HG02763 (cell line): Measurements from ENCODE around the gene C22orf39.

Experiments used
- ATAC-seq: cut with Tn5 transposase; IDR thresholded peaks from one replicate; pipeline ENCODE4 v1.9.1; 2021; ENCODE audit warnings: mild to moderate bottlenecking, moderate library complexity; ENCODE audit not compliant: unreplicated experiment

C22orf39 gene

DNA sequence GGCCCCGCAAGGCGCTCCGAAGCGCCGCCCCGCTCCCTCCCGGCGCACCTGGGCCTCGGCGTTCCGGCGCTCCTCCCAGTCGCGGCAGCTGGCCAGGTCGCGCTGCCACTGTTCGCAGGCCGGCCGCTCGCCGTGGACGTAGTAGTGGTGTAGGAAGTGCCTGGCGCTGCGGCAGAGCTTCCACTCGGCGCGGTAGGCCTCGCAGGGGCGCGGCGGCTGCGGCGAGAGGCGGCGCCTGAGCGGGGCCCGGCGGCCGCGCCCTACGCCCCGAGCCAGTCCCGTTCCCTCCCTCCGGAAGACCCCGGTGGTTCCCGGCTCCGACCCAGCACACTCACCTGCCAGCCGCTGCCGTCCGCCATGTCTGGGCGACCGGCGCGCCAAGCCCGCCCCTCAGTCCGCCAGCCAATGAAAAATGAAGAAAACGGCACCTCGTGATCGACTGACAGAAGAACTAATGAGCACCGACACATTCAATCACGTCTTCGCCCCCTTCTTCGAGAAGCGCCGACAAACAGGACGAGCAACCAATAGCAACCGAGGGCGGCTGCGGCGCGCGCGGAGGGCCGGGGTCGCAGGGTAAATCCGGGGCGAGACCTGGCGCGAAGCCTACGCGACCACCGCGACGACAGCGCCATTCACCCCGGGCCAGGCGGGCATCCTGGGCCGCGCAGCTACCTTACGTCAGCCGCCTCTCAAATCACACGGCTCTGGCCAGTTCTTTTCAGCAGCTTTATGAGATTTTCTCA, at the start of gene C22orf39:
Gene C22orf39, minus strand, starts transcription at position 382 of the 746 bp plus-strand sequence. Its CDS starts 23 bp downstream, at position 359.
- ATAC-seq: peak; percentile 84

GRCh38 chr22:19497245-19497644, 49.7 kb upstream of the C22orf39 start:
- ATAC-seq: no peak

GRCh38 chr22:19496324-19496630, 48.8 kb upstream of the C22orf39 start:
- no peak for ATAC-seq

DNA sequence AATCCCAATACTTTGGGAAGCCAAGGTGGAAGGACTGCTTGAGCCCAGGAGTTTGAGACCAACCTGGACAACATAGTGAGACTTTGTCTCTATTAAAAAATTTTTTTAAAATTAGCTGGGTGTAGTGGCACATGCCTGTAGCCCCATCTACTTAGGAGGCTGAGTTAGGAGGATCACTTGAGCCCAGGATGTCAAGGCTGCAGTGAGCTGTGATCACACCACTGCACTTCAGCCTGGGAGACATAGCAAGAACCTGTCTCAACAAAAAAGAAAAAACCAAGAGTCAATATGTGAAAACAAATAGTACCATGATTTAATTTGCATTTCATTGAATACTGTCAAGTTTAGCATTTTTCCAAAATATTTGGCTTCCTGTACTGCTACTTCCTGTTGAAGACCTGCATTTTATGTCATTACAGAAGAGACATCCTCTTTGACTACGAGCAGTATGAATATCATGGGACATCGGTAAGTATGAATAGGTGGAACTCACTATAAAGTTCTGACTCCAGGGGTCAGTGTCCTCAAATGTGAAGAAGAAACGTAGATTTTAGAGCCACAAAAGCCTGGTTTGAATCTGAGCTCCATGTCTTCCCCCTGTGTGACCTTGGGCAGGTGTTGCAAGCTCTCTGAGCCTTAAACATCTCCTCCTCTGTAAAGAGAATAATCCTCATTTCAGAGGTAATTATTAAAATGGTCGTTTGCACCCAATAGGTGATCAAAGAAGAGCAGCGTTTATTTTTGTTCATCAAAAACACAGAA, 48.2 kb upstream of the C22orf39 start:
- no peak for ATAC-seq

DNA sequence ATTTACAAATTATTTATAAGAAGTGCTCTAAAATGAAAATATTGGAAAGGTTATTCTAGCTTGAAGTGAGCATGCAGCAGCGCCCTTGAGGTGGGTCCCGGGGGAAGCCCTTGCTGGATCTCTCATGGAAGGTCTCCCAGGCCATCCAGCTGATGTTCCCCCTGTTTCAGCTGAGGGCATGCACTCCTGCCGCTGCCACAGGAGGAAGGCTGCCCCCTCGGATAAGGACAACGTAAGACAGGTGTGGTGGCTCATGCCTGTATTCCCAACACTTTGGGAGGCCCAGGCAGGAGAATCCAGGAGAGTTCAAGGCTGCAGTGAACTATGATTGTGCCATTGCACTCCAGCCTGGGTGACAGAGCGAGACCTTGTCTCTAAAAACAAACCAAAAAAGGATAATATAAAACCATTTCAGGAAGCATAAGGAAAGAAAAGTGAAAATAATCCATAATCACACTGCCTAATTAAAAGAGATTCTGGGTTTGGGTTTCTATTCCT, 47.2 kb upstream of the C22orf39 start:
- no peak for ATAC-seq

GRCh38 chr22:19494001-19494560, 46.6 kb upstream of the C22orf39 start:
- ATAC-seq: no peak

DNA sequence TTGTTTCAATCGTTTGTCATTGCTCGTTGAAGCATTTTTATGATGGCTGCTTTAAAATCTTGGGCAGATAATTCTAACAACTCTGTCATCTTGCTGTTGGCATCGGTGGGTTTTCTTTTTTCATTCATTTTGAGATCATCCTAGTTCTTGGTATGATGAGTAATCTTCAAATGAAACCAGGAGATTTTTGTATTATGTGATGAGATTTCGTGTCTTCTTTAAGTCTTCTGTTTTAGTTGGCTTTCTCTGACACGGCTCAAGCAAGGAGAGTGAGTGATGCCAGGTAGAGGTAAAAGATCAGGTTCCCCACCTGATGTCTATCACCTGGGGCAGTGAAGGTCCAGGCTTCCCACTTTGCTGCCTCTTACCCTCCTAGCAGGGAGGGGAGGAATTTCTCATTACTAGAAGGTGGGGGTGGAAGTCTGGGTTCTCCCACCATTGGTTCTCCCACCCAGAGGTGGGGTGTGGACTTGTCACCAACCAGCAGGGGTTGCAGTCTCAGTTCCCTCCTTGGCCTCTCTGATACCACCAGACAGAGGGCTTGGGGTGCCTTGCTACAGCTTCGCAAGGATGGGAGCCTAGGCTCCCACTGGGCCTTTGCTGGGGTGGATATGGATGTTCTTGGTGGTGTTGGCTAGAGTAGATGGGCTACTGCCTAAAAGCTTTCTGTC, 45.1 kb upstream of the C22orf39 start:
- no peak for ATAC-seq

DNA sequence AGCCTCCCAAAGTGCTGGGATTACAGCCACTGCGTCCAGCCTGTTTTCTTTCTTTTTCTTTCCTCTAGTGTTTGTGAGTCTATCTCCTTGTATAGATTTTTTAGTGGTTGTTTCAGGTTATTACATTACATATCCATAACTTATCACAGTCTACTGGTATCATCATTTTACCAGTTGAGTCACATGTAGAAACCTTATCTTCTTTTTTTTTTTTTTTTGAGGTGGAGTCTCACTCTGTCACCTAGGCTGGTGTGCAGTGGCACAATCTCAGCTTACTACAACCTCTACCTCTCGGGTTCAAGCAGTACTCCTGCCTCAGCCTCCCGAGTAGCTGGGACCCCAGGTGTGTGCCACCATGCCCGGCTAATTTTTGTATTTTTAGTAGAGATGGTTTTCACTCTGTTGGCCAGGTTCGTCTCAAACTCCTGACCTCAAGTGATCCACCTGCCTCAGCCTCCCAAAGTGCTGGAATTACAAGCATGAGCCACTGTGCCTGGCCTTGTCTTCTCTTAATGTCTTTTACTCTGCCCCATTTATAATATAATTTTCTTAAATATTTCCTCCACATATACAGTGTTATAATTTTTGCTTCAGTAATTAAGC, 43.2 kb upstream of the C22orf39 start:
- no peak for ATAC-seq

DNA sequence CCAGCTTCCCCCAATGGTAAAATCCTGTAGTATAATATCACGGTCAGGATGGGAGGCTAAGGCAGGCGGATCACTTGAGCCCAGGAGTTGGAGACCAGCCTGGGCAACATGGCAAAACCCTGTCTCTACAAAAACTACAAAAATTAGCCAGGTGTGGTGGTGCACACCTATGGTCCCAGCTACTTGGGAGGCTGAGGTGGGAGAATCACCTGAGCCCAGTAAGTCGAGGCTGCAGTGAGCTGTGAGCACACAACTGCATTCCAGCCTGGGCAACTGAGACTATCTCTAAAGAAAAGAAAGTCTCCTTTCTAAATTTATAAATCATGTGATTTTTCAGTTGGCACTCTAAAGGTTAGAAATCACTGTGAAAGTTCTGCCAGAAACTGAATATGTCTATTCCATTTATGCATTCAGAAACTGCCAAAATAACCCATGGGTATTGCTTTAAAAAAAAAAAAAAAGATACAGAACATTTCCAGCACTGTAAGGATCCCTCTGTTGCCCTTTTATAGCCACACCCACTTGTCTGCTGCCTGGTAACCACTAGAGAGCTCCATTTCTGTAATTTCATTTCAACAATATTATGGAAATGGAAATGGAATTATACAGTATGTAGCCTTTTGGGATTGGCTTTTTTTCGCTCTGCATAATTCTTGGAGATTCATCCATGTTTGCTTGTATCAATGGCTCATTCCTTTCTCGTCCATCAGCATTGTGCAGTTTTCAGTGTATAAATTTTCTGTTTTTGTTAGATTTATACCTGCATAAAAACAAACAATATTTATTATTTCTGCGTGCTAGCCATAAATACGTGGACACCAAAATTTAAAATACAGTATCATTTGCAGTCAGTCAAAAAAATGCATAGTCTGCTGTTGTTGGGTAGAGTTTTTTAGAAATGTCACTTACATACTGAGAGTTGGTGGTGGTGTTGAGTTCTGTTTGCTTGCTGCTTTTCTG, 41.7 kb upstream of the C22orf39 start:
- no peak for ATAC-seq

DNA sequence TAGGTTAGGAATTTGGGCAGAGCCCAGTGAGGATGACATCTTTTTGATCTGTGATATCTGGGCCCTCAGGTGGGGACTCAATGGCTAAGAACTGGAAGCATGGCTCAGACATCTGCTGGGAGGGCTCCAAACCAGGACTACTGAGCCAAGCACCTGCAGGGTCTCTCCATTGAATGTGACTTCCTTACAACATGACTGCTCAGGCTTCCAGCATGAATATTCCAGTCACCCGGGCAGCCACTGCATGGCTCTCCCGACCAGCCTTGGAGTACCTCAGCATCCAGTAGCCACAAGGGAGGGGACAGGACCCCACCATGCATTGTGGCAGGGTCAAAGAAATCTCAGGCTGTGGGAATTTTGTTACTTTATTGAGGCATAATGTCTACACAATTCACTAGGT, 40.8 kb upstream of the C22orf39 start:
- ATAC-seq: no peak

DNA sequence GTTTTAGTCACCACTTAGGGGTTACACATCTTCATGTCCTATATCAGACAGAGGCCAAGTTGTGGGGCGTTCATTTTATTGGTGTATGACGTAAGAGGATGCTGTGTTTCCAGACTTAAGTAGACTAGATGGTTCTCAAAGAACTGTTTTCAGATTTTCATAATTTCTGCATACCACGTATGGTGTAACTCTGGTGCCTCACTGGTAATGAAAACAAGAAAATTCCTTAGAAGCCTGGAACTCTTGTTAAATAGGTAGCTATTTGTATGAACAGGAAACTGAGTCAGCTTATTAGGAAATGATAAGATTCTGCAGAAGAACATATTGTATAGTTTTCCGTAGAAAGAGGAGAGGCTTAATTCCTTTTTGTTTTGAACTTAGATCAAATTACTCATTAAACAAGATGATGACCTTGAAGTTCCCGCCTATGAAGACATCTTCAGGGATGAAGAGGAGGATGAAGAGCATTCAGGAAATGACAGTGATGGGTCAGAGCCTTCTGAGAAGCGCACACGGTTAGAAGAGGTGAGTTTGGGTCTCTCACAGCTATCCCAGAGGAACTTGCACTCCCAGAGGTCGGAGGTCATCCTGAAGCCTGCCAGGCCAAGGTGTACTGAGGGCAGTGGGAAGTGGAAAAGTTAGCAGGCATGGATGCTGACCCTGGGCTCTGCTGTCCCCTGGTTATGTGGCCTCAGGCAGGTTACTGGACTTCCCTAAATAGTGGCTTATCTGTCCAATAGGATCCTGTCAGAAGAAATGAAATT, 36.2 kb upstream of the C22orf39 start:
- no peak for ATAC-seq

GRCh38 chr22:19482297-19482696, 34.8 kb upstream of the C22orf39 start:
- ATAC-seq: no peak

DNA sequence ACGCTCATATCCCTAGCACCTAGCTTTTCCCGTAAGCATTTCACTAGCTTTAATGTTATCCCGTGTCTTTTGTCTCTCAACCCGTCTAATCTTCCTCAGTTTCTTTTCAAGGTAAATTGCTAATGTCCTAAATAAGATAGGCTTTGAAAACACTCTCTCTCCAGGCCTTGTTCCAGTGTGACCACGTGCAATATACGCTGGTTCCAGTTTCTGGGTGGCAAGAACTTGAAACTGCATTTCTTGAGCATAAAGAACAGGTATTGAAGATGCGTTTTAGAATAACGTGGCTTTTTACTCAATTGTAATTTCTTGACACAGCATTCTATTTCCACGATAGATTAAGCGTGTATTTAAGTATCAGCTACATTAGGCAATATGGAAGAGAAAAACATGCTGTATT, 33.3 kb upstream of the C22orf39 start:
- ATAC-seq: no peak

DNA sequence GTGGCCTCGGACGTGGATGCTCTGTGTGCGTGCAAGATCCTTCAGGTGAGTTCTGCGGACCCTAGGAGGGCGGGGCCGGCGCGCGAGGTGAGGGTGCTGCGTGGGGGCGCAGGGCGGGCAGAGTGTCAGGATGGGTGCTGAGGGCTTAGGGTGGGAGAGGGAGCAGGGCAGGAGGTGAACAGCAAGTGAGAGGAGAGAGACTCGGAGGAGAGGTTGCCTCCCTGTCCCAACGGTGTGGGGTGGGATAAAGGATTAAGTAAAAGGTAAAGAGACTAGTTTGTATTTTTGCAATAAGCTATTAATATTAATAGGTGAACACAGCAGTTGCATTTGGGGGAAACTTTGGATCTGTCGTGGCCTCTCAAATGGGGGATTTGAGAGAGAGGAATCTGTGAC, 32.7 kb upstream of the C22orf39 start:
- ATAC-seq: no peak

DNA sequence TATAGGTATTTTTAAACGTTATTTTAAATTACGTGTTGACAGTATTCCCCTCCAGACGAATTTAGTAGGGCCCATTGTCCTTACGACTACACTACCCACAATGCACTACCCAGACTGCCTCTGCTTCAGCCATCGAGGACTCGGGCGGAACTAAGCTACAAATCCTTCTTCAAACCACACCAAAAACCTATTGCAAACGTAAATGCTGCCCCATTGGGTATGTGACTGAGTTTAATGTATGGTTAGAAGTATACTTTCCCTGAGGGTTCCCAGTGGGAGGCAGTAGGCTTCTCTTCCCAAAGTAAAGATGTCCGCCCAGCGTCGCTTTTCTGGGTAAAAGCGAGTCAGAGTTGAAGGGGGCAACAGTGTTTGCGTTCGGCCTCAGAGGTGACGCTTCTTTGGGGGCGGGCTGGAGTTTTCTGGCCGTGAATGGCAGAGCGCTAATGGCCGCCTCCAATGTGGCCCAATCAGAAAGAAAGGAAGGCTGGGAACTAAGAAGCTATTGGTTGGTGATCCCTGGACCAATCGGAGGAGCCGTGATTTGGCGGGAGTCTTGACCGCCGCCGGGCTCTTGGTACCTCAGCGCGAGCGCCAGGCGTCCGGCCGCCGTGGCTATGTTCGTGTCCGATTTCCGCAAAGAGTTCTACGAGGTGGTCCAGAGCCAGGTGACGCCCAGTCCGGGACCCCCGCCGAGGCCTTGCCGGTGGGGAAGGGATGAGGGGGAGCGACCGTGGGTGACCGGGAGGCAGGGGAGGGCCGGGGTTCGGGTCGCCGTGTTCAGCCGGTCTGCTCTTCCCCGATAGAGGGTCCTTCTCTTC, 32.1 kb upstream of the C22orf39 start, which contains the start of gene CDC45:
Gene CDC45, plus strand, starts transcription at position 566 of the 818 bp plus-strand sequence. Its CDS starts 49 bp downstream, at position 615.
- ATAC-seq: peak; percentile 91

GRCh38 chr22:19478901-19479354, 31.4 kb upstream of the C22orf39 start, which contains the start of gene UFD1:
UFD1 (minus strand) TSS chr22:19479193; CDS start chr22:19479085, 108 bp downstream.
- peak; percentile 36 for ATAC-seq

DNA sequence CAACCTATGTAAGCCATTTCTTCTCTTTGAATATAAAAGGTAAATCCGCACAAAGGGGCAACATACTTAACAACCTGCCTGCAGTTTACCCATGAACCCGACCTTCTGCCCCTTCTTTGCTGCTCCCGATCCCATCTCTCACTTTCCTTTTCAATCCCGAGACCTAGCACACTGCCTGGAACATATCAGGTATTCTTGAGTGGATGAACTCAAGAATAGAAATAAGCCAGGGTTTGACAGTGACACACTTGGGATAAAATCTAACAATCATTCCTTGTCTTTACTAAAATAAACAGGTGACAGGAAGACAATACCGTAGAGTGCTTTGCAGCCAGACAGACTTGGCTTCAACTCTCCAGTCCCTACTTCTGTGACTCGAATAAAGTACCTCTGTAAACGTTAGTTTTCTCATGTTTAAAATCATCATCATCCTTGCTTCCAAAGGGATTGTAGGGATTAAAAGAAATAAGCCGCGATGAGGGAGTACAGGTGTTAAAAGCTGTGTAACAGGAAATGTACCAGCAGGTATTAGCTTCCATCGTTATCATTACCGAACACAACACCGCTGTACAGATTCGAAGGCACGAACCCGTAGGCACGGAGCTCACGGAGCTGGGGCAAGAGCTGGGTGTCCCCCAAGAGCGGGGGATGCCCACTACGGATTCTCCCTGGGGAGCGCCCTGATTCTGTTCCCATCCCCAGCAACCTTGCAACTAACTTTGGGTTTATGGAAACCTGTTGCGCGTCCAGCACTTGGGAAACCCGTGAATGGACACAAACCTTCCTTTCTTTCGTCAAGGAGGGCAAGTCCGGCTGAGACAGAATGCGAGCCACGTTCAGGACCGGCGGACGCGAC, 30.8 kb upstream of the C22orf39 start:
- ATAC-seq: no peak
